ENCODE data around the gene GYG2. TPM values are rescaled to one million over a fixed set of nuclear protein-coding genes. Genes with fewer than 3 reads are reported as not detected.
A peak's percentile ranks its signal among the peaks of the same experiment; 100 is the strongest.
"Not testable (repeated sequence)": the region's sequence is repeated elsewhere in the genome, so short reads cannot be mapped to it uniquely, and the experiment has no call there.

Gene GYG2
- total RNA-seq (2.2 TPM), polyA plus RNA-seq (ENCODE audit: insufficient read depth, low read depth, low replicate concordance) (2.9 TPM)
- long read RNA-seq, donor 1 = 0 reads
- long read RNA-seq, donor 2, partial matches to known transcripts = 0 of 1 reads
- long read RNA-seq, donor 2, other reads (novel, unspliced or antisense) = 0 of 1 reads
- long read RNA-seq, donor 3, partial matches to known transcripts = 0 of 1 reads
- long read RNA-seq, donor 3, other reads (novel, unspliced or antisense) = 0 of 1 reads
- long read RNA-seq, donor 4, partial matches to known transcripts = 0 of 3 reads
- long read RNA-seq, donor 4, other reads (novel, unspliced or antisense) = 0 of 3 reads
- long read RNA-seq, donor 5 = 0 reads
- long read RNA-seq, donor 6 = 0 reads
- long read RNA-seq, donor 7, partial matches to known transcripts = 1 of 7 reads
- long read RNA-seq, donor 7, other reads (novel, unspliced or antisense) = 4 of 7 reads
- long read RNA-seq, donor 8, partial matches to known transcripts = 0 of 1 reads
- long read RNA-seq, donor 8, other reads (novel, unspliced or antisense) = 0 of 1 reads
- long read RNA-seq, donor 9 = 0 reads
- long read RNA-seq, donor 10, partial matches to known transcripts = 0 of 1 reads
- long read RNA-seq, donor 10, other reads (novel, unspliced or antisense) = 0 of 1 reads

- FAIRE-seq = no peak
- H3K27me3 ChIP-seq (ENCODE audit: control insufficient read depth, insufficient read depth, low read length) = no peaks in the 10 kb centered on the region
- DNase-seq = peak in 4 of 5 donors; percentile 54 to 78 (median 62)
- H3K27ac ChIP-seq (ENCODE audit: low read depth in 2 of 2, low read length in 2 of 2) = no peak within 1 kb of the TSS
- H3K4me3 ChIP-seq (ENCODE audit: low read length in 3 of 3) = peak within 1 kb of the TSS in 1 of 3 donors; percentile 16
- no peaks in the 10 kb centered on the region for H3K4me1 ChIP-seq (ENCODE audit: control insufficient read depth in 2 of 3, insufficient read depth in 2 of 3, low read depth in 1 of 3, low read length in 3 of 3)
- intact Hi-C loops (cut with DNase I) = no loop called here
- H3K36me3 ChIP-seq (ENCODE audit: control insufficient read depth in 2 of 3, insufficient read depth in 3 of 3, low read length in 3 of 3) = no peaks in the 10 kb centered on the region
- no peak within 1 kb of the TSS for H3K9ac ChIP-seq (ENCODE audit: low read length in 3 of 3)
- H3K9me3 ChIP-seq (ENCODE audit: control insufficient read depth in 2 of 3, insufficient read depth in 1 of 3, low read length in 3 of 3) = no peaks in the 10 kb centered on the region
- TF ChIP-seq CTCF (IDR thresholded peaks at IDR 0.05; ENCODE audit: borderline replicate concordance, extremely low read depth, insufficient read depth) = no peak
Observed at GRCh38 chrX:2828344-2828958, at the start of gene GYG2. GYG2 (plus strand) TSS chrX:2828930; CDS start chrX:2830189, 1,259 bp downstream.

- H3K27ac ChIP-seq (ENCODE audit: low read depth in 2 of 2, low read length in 2 of 2); intact Hi-C loops (cut with DNase I); H3K9me3 ChIP-seq (ENCODE audit: control insufficient read depth in 2 of 3, insufficient read depth in 1 of 3, low read length in 3 of 3); H3K27me3 ChIP-seq (ENCODE audit: control insufficient read depth, insufficient read depth, low read length); FAIRE-seq; H3K36me3 ChIP-seq (ENCODE audit: control insufficient read depth in 2 of 3, insufficient read depth in 3 of 3, low read length in 3 of 3); H3K9ac ChIP-seq (ENCODE audit: low read length in 3 of 3); H3K4me1 ChIP-seq (ENCODE audit: control insufficient read depth in 2 of 3, insufficient read depth in 2 of 3, low read depth in 1 of 3, low read length in 3 of 3); H3K4me3 ChIP-seq (ENCODE audit: low read length in 3 of 3): not testable (repeated sequence)
- peak in 2 of 5 donors; percentile 41 to 55 for DNase-seq
Observed at GRCh38 chrX:2780472-2781225, 48.1 kb upstream of the GYG2 start.

GRCh38 chrX:2781226-2781571 lies 47.5 kb upstream of the GYG2 start:
- no peak for TF ChIP-seq CTCF (IDR thresholded peaks at IDR 0.05; ENCODE audit: borderline replicate concordance, extremely low read depth, insufficient read depth)
- intact Hi-C loops (cut with DNase I) = no loop called here
- H3K4me3 ChIP-seq (ENCODE audit: low read length in 3 of 3) = no peak overlapping the region
- no peak for DNase-seq
- no peaks in the 10 kb centered on the region for H3K36me3 ChIP-seq (ENCODE audit: control insufficient read depth in 2 of 3, insufficient read depth in 3 of 3, low read length in 3 of 3)
- no peak overlapping the region for H3K9ac ChIP-seq (ENCODE audit: low read length in 3 of 3)
- no peak overlapping the region for H3K27ac ChIP-seq (ENCODE audit: low read depth in 2 of 2, low read length in 2 of 2)
- H3K27me3 ChIP-seq (ENCODE audit: control insufficient read depth, insufficient read depth, low read length) = no peaks in the 10 kb centered on the region
- no peak for FAIRE-seq
- H3K9me3 ChIP-seq (ENCODE audit: control insufficient read depth in 2 of 3, insufficient read depth in 1 of 3, low read length in 3 of 3) = no peaks in the 10 kb centered on the region
- H3K4me1 ChIP-seq (ENCODE audit: control insufficient read depth in 2 of 3, insufficient read depth in 2 of 3, low read depth in 1 of 3, low read length in 3 of 3) = no peaks in the 10 kb centered on the region
